Measurements from ENCODE around the gene PRKCH.
A peak's percentile ranks its signal among the peaks of the same experiment; 100 is the strongest.

The PRKCH gene

GRCh38 chr14:61536661-61537562, 215.5 kb downstream of the PRKCH start:
- H3K36me3 ChIP-seq (ENCODE audit: insufficient read depth, low read length) = no peaks in the 10 kb centered on the region

GRCh38 chr14:61537563-61538463, 216.4 kb downstream of the PRKCH start:
- H3K4me3 ChIP-seq (ENCODE audit: low read length) = no peak overlapping the region
- WGBS = 54% methylated on average over 8 of the region's 8 CpGs
- no peaks in the 10 kb centered on the region for H3K36me3 ChIP-seq (ENCODE audit: insufficient read depth, low read length)
- no peaks in the 10 kb centered on the region for H3K27me3 ChIP-seq (ENCODE audit: insufficient read depth, low read length)
- H3K4me1 ChIP-seq (ENCODE audit: insufficient read depth, low read length) = peaks cover 23% of the 10 kb centered on the region
- H3K9ac ChIP-seq (ENCODE audit: low read depth, low read length) = peak overlapping the region; percentile 28; the same call in 1 of the 2 replicates
- H3K9me3 ChIP-seq (ENCODE audit: insufficient read depth, low read depth, low read length) = no peaks in the 10 kb centered on the region
- H3K27ac ChIP-seq (ENCODE audit: low read depth, low read length) = peak overlapping the region; percentile 59

More at GRCh38 chr14:61536661-61537562, 215.5 kb downstream of the PRKCH start:
- 82% methylated on average over 12 of the region's 12 CpGs for WGBS
- Histone ChIP-seq H3K27ac (ENCODE audit: low read depth, low read length) (peak overlapping the region; percentile 59; the same call in 1 of the 2 replicates), H3K27me3 (ENCODE audit: insufficient read depth, low read length) (no peaks in the 10 kb centered on the region), H3K9me3 (ENCODE audit: insufficient read depth, low read depth, low read length) (no peaks in the 10 kb centered on the region), H3K4me3 (ENCODE audit: low read length) (no peak overlapping the region), H3K4me1 (ENCODE audit: insufficient read depth, low read length) (peaks cover 23% of the 10 kb centered on the region), H3K9ac (ENCODE audit: low read depth, low read length) (no peak overlapping the region; the same call in 1 of the 2 replicates)

- no peak overlapping the region; the same call in 1 of the 2 replicates for H3K27ac ChIP-seq (ENCODE audit: low read depth, low read length)
- no peaks in the 10 kb centered on the region for H3K27me3 ChIP-seq (ENCODE audit: insufficient read depth, low read length)
- WGBS = 93% methylated on average over 5 of the region's 5 CpGs
- no peak overlapping the region for H3K9ac ChIP-seq (ENCODE audit: low read depth, low read length)
- H3K36me3 ChIP-seq (ENCODE audit: insufficient read depth, low read length) = no peaks in the 10 kb centered on the region
- H3K4me1 ChIP-seq (ENCODE audit: insufficient read depth, low read length) = peaks cover 23% of the 10 kb centered on the region
- no peaks in the 10 kb centered on the region for H3K9me3 ChIP-seq (ENCODE audit: insufficient read depth, low read depth, low read length)
- no peak overlapping the region for H3K4me3 ChIP-seq (ENCODE audit: low read length)
These were observed 217.2 kb downstream of the PRKCH start for GRCh38 chr14:61538464-61539022.

DNA sequence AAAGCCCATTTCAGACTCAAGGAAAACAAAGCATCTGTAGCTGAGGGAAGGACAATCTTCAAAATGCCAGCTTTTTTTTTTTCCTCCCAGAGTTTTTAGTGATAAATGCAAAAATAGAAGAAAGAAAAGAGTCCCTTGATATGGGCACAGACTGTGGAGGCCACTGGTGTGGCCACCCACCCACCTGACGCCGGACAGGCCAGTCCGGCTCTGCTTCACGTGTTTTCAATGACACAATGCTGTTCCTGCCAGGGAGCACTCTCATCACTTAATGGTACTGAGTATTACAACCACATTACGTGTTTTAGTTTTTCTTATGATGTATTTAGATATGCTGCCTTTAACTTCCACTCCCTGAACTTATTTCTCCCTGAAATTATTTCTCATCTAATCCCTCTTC, 218.3 kb downstream of the PRKCH start:
- Histone ChIP-seq H3K9me3 (ENCODE audit: insufficient read depth, low read depth, low read length) (no peaks in the 10 kb centered on the region), H3K4me1 (ENCODE audit: insufficient read depth, low read length) (peaks cover 23% of the 10 kb centered on the region), H3K27me3 (ENCODE audit: insufficient read depth, low read length) (no peaks in the 10 kb centered on the region), H3K4me3 (ENCODE audit: low read length) (no peak overlapping the region), H3K9ac (ENCODE audit: low read depth, low read length) (no peak overlapping the region), H3K27ac (ENCODE audit: low read depth, low read length) (no peak overlapping the region), H3K36me3 (ENCODE audit: insufficient read depth, low read length) (no peaks in the 10 kb centered on the region)
- WGBS = 91% methylated on average over 4 of the region's 5 CpGs

DNA sequence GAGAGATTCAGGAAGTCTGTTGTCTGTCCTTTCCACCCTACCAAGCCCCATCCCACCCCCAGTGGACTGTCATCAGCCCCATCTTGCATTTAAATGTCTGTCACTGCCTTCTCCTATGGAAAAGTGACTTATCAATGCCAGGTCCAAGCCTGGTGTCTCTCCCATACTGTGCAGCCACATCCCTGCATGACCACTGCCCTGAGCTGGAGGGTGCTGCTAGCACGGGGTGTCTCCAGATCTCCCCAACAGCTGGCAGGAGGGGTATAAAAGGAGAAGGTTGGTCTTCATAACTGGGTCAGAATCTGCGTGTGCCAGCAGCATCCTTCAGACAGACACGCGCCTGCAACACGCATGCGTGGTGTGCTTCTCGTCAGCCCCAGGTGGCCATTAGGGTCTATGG, 219.6 kb downstream of the PRKCH start:
- H3K9me3 ChIP-seq (ENCODE audit: insufficient read depth, low read depth, low read length) = no peaks in the 10 kb centered on the region
- WGBS = 82% methylated on average over 7 of the region's 7 CpGs
- peaks cover 23% of the 10 kb centered on the region for H3K4me1 ChIP-seq (ENCODE audit: insufficient read depth, low read length)

GRCh38 chr14:61542848-61543790, 221.7 kb downstream of the PRKCH start:
- Histone ChIP-seq H3K27ac (ENCODE audit: low read depth, low read length) (no peak overlapping the region), H3K36me3 (ENCODE audit: insufficient read depth, low read length) (no peaks in the 10 kb centered on the region), H3K27me3 (ENCODE audit: insufficient read depth, low read length) (no peaks in the 10 kb centered on the region), H3K9me3 (ENCODE audit: insufficient read depth, low read depth, low read length) (no peaks in the 10 kb centered on the region), H3K9ac (ENCODE audit: low read depth, low read length) (no peak overlapping the region), H3K4me1 (ENCODE audit: insufficient read depth, low read length) (peaks cover 12% of the 10 kb centered on the region; the same call in 1 of the 2 replicates), H3K4me3 (ENCODE audit: low read length) (no peak overlapping the region)
- 89% methylated on average over 6 of the region's 8 CpGs for WGBS

More for the DNA sequence above, 219.6 kb downstream of the PRKCH start:
- Histone ChIP-seq H3K36me3 (ENCODE audit: insufficient read depth, low read length) (no peaks in the 10 kb centered on the region), H3K4me3 (ENCODE audit: low read length) (no peak overlapping the region), H3K27me3 (ENCODE audit: insufficient read depth, low read length) (no peaks in the 10 kb centered on the region), H3K27ac (ENCODE audit: low read depth, low read length) (no peak overlapping the region), H3K9ac (ENCODE audit: low read depth, low read length) (no peak overlapping the region)

GRCh38 chr14:61543946-61544345, 222.6 kb downstream of the PRKCH start:
- Histone ChIP-seq H3K27ac (ENCODE audit: low read depth, low read length) (no peak overlapping the region), H3K27me3 (ENCODE audit: insufficient read depth, low read length) (no peaks in the 10 kb centered on the region), H3K9ac (ENCODE audit: low read depth, low read length) (no peak overlapping the region), H3K36me3 (ENCODE audit: insufficient read depth, low read length) (no peaks in the 10 kb centered on the region), H3K4me1 (ENCODE audit: insufficient read depth, low read length) (peaks cover 4% of the 10 kb centered on the region; the same call in 1 of the 2 replicates), H3K4me3 (ENCODE audit: low read length) (no peak overlapping the region), H3K9me3 (ENCODE audit: insufficient read depth, low read depth, low read length) (no peaks in the 10 kb centered on the region)
- 95% methylated on average over 7 of the region's 7 CpGs for WGBS

- 88% methylated on average over 14 of the region's 14 CpGs for WGBS
- Histone ChIP-seq H3K9me3 (ENCODE audit: insufficient read depth, low read depth, low read length) (no peaks in the 10 kb centered on the region), H3K36me3 (ENCODE audit: insufficient read depth, low read length) (no peaks in the 10 kb centered on the region), H3K4me1 (ENCODE audit: insufficient read depth, low read length) (peaks cover 4% of the 10 kb centered on the region; the same call in 1 of the 2 replicates), H3K4me3 (ENCODE audit: low read length) (no peak overlapping the region), H3K27me3 (ENCODE audit: insufficient read depth, low read length) (no peaks in the 10 kb centered on the region), H3K27ac (ENCODE audit: low read depth, low read length) (no peak overlapping the region), H3K9ac (ENCODE audit: low read depth, low read length) (no peak overlapping the region)
These were observed 223.3 kb downstream of the PRKCH start for GRCh38 chr14:61544448-61545330.

- no peak overlapping the region for H3K9ac ChIP-seq (ENCODE audit: low read depth, low read length)
- no peak overlapping the region for H3K4me3 ChIP-seq (ENCODE audit: low read length)
- no peaks in the 10 kb centered on the region for H3K36me3 ChIP-seq (ENCODE audit: insufficient read depth, low read length)
- WGBS = 92% methylated on average over 7 of the region's 7 CpGs
- H3K27me3 ChIP-seq (ENCODE audit: insufficient read depth, low read length) = no peaks in the 10 kb centered on the region
- H3K4me1 ChIP-seq (ENCODE audit: insufficient read depth, low read length) = peaks cover 4% of the 10 kb centered on the region; the same call in 1 of the 2 replicates
- no peaks in the 10 kb centered on the region for H3K9me3 ChIP-seq (ENCODE audit: insufficient read depth, low read depth, low read length)
- H3K27ac ChIP-seq (ENCODE audit: low read depth, low read length) = no peak overlapping the region
These were observed 224.5 kb downstream of the PRKCH start for GRCh38 chr14:61545726-61546455.
